ENCODE results near the gene SLCO2B1. TPM values are rescaled to one million over a fixed set of nuclear protein-coding genes. Genes with fewer than 3 reads are reported as not detected.
A peak's percentile ranks its signal among the peaks of the same experiment; 100 is the strongest.

Gene SLCO2B1
- total RNA-seq, 6 donors from 2014 or later, result 86.2 to 366 (median 193) TPM

DNA sequence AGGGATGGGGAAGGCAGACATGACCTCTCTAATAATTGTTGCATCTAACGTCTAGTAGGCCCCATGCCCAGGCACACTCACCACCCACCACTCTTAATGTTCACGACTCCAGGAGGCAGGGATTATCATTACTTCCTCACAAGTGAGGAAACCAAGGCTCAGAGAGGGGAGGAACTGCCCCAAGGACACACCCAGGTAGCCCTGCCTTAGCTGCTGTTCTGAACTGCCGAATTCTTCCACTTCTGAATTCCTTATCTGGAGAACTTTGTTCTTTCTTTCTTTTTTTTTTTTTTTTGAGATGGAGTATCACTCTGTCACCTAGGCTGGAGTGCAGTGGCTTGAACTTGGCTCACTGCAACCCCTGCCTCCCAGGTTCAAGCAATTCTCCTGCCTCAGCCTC, 16.7 kb downstream of the SLCO2B1 start:
- Histone ChIP-seq H3K4me3 (no peak overlapping the region), H3K9me3 (no peaks in the 10 kb centered on the region), H3K36me3 (peaks cover 0 to 29% (median 11%) of the 10 kb centered on the region in 4 donors), H3K4me1 (peaks cover 0 to 12% (median 4%) of the 10 kb centered on the region in 4 donors), H3K27me3 (no peaks in the 10 kb centered on the region), H3K27ac (peak overlapping the region in 2 of 4 donors; percentile 7 to 15)
- TF ChIP-seq POLR2A (IDR thresholded peaks at IDR 0.05), result no peak
- DNase-seq (no peak), ATAC-seq (ENCODE audit: low FRiP score in 2 of 2) (no peak)
- WGBS, 2 donors, result 52 to 54% methylated on average over 3 of the region's 3 CpGs

DNA sequence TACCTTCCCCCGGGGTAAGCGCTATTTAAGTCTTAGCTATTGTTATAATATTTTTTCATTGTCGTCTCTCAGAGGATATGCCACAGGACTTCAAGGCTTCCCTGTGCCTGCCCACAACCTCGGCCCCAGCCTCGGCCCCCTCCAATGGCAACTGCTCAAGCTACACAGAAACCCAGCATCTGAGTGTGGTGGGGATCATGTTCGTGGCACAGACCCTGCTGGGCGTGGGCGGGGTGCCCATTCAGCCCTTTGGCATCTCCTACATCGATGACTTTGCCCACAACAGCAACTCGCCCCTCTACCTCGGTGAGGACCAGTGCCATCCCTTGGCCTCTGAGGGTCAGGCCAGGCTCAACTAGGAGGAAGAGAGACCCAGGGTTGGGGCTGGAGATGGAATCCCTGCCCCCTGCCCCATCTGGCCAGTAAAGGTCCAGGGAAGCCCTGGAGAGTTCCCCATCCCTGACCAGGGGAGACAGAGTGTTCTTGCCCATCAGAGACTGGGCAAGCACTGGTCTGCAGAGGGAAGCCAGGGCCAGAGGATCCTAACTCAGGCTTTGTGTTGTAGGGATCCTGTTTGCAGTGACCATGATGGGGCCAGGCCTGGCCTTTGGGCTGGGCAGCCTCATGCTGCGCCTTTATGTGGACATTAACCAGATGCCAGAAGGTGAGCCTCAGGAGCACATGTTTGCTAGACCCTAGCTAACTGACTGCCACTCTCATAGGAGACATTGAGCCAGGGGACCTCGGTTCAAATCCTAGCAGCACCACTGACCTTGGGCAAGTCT, 18.4 kb downstream of the SLCO2B1 start:
- no peaks in the 10 kb centered on the region for H3K27me3 ChIP-seq
- H3K4me1 ChIP-seq, result peaks cover 0 to 6% (median 0%) of the 10 kb centered on the region in 4 donors
- WGBS, 2 donors, result 83 to 85% methylated on average over 12 to 13 of the region's 13 CpGs
- ATAC-seq (ENCODE audit: low FRiP score in 2 of 2) (no peak), DNase-seq (no peak)
- TF ChIP-seq EP300 (IDR thresholded peaks at IDR 0.05), result no peak
- TF ChIP-seq, protein P1, sequence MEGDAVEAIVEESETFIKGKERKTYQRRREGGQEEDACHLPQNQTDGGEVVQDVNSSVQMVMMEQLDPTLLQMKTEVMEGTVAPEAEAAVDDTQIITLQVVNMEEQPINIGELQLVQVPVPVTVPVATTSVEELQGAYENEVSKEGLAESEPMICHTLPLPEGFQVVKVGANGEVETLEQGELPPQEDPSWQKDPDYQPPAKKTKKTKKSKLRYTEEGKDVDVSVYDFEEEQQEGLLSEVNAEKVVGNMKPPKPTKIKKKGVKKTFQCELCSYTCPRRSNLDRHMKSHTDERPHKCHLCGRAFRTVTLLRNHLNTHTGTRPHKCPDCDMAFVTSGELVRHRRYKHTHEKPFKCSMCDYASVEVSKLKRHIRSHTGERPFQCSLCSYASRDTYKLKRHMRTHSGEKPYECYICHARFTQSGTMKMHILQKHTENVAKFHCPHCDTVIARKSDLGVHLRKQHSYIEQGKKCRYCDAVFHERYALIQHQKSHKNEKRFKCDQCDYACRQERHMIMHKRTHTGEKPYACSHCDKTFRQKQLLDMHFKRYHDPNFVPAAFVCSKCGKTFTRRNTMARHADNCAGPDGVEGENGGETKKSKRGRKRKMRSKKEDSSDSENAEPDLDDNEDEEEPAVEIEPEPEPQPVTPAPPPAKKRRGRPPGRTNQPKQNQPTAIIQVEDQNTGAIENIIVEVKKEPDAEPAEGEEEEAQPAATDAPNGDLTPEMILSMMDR (IDR thresholded peaks at IDR 0.05), result no peak
- no peak for TF ChIP-seq POLR2AphosphoS5 (IDR thresholded peaks at IDR 0.05)
- no peak for TF ChIP-seq POLR2A (IDR thresholded peaks at IDR 0.05)
- H3K9me3 ChIP-seq, result no peaks in the 10 kb centered on the region
- no peak overlapping the region for H3K4me3 ChIP-seq
- peaks cover 0 to 32% (median 11%) of the 10 kb centered on the region in 4 donors for H3K36me3 ChIP-seq
- peak overlapping the region in 1 of 4 donors; percentile 12 for H3K27ac ChIP-seq

DNA sequence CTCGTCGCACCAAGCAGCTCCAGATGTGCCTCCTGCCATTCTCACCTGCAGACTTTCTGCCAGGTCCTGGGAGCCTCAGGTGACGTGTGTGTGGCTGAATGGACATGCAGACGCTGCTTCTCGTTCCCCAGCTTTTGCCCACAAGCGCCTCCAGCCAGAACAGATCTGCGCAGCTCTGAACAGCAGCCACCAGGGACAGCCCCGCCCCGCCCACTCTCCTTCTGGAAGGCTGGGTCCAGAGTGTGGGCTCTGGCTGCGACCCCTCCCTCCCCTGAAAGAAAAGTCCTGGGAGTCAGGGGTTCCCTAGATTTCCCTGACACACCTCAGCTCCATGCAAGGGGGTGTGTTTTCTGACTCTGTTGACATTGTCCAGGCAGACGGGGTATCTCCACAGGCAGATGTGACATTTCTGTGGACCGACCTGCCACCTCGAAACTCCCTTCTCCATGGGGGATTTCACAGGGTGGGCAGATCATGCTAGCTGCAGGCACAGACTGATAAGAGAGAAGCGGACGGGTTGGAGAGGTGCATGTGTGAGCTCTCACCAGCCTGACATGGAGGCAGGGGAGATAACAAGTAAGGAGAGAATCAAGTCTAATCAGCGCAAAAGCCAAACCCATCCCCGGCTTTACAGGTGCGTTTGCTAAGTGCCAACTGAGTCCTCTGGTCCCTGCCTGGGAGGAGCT, 19.8 kb downstream of the SLCO2B1 start:
- Histone ChIP-seq H3K4me3 (no peak overlapping the region), H3K9me3 (no peaks in the 10 kb centered on the region), H3K27me3 (no peaks in the 10 kb centered on the region), H3K4me1 (peaks cover 0 to 11% (median 6%) of the 10 kb centered on the region in 4 donors), H3K27ac (no peak overlapping the region), H3K36me3 (peaks cover 0 to 32% (median 10%) of the 10 kb centered on the region in 4 donors)
- DNase-seq, result no peak
- WGBS, 2 donors, result 68 to 72% methylated on average over 17 to 18 of the region's 18 CpGs
- no peak for ATAC-seq (ENCODE audit: low FRiP score in 2 of 2)
- TF ChIP-seq EP300 (IDR thresholded peaks at IDR 0.05) (no peak), POLR2A (IDR thresholded peaks at IDR 0.05) (no peak), POLR2AphosphoS5 (IDR thresholded peaks at IDR 0.05) (no peak)
- TF ChIP-seq, protein P1 (IDR thresholded peaks at IDR 0.05), result no peak

DNA sequence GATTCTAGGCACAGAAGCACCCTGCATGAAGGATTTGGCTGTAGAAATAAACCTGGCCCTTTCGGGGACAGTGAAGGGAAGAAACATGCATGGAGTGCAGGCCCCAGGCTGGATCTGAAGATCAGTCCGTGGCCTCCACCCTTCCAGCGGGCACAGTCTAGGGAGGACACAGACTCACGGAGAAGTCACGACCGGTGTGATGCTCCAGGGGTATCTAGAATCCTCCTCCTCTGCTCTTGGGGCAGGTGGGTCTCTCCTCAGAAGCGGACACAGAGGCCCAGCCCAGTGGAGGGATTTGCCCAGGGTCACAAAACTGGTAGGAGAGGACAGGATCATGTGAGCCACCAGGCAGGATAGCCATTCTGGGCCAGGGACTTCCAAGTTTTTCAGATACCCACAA, 22.4 kb downstream of the SLCO2B1 start:
- 92 to 94% methylated on average over 7 of the region's 7 CpGs for WGBS, 2 donors

More for the DNA sequence above, 22.4 kb downstream of the SLCO2B1 start:
- H3K4me1 ChIP-seq, result peaks cover 0 to 11% (median 9%) of the 10 kb centered on the region in 4 donors
- H3K9me3 ChIP-seq, result no peaks in the 10 kb centered on the region
- no peak for TF ChIP-seq EP300 (IDR thresholded peaks at IDR 0.05)
- TF ChIP-seq POLR2A (IDR thresholded peaks at IDR 0.05), result no peak
- TF ChIP-seq, protein P1 (IDR thresholded peaks at IDR 0.05), result no peak
- TF ChIP-seq POLR2AphosphoS5 (IDR thresholded peaks at IDR 0.05), result no peak
- H3K27me3 ChIP-seq, result no peaks in the 10 kb centered on the region
- peaks cover 0 to 27% (median 7%) of the 10 kb centered on the region in 4 donors for H3K36me3 ChIP-seq
- no peak overlapping the region for H3K4me3 ChIP-seq
- no peak for DNase-seq
- ATAC-seq (ENCODE audit: low FRiP score in 2 of 2), result no peak
- H3K27ac ChIP-seq, result peak overlapping the region in 1 of 4 donors; percentile 81

Data from upper lobe of left lung (tissue), 6 donors.